MM.1S (cell line): ENCODE measurements around the gene FETUB.

ENCODE experiments used
- DNase-seq: peaks from one replicate; pipeline ENCODE4 v3.0.0-alpha.2; 2015
- H2AFZ ChIP-seq: fragments of 300-600 bp; sonication (generic); 2 replicates; pipeline ENCODE4 v1.6.0; 2016; ENCODE audit warnings: antibody characterized with exemption, low read length
- H3F3A ChIP-seq: fragments of 300-600 bp; sonication (generic); 2 replicates; pipeline ENCODE4 v1.6.1; 2016; ENCODE audit warnings: mild to moderate bottlenecking, antibody characterized with exemption, low read length, moderate library complexity, mixed read lengths; ENCODE audit not compliant: insufficient read depth
- H3K27ac ChIP-seq: fragments of 300-600 bp; sonication (generic); 2 replicates; pipeline ENCODE4 v1.5.1; 2016; ENCODE audit warnings: mild to moderate bottlenecking, low read length
- H3K27me3 ChIP-seq: fragments of 300-600 bp; sonication (generic); replicated peaks from 2 replicates; pipeline ENCODE4 v1.6.0; 2016; ENCODE audit warnings: low read length; ENCODE audit not compliant: insufficient read depth
- H3K36me3 ChIP-seq: fragments of 300-600 bp; sonication (generic); replicated peaks from 2 replicates; pipeline ENCODE4 v1.6.1; 2016; ENCODE audit warnings: mild to moderate bottlenecking, low read length, mixed read lengths; ENCODE audit not compliant: insufficient read depth
- H3K4me1 ChIP-seq: fragments of 300-600 bp; sonication (generic); 2 replicates; pipeline ENCODE4 v1.6.1; 2016; ENCODE audit warnings: low read length, mixed read lengths
- H3K4me2 ChIP-seq: fragments of 300-600 bp; sonication (generic); 2 replicates; pipeline ENCODE4 v1.6.0; 2016; ENCODE audit warnings: low read depth, low read length
- H3K4me3 ChIP-seq: fragments of 300-600 bp; sonication (generic); 2 replicates; pipeline ENCODE4 v1.5.1; 2016; ENCODE audit warnings: low read length, mixed read lengths
- H3K79me2 ChIP-seq: fragments of 300-600 bp; sonication (generic); 2 replicates; pipeline ENCODE4 v1.6.1; 2016; ENCODE audit warnings: mixed run types, low read length, mixed read lengths
- H3K9ac ChIP-seq: fragments of 300-600 bp; sonication (generic); 2 replicates; pipeline ENCODE4 v1.6.1; 2016; ENCODE audit warnings: low read length, mixed read lengths
- H3K9me2 ChIP-seq: fragments of 300-600 bp; sonication (generic); replicated peaks from 2 replicates; pipeline ENCODE4 v1.6.1; 2016; ENCODE audit warnings: mild to moderate bottlenecking, low read length, mixed read lengths; ENCODE audit not compliant: insufficient read depth
- H3K9me3 ChIP-seq: fragments of 300-600 bp; sonication (generic); replicated peaks from 2 replicates; pipeline ENCODE4 v1.6.1; 2016; ENCODE audit warnings: mild to moderate bottlenecking, low read length, mixed read lengths; ENCODE audit not compliant: insufficient read depth
- H4K20me1 ChIP-seq: fragments of 300-600 bp; sonication (generic); 2 replicates; pipeline ENCODE4 v1.6.1; 2016; ENCODE audit warnings: mild to moderate bottlenecking, low read length, moderate library complexity, mixed read lengths; ENCODE audit not compliant: insufficient read depth
- EZH2 ChIP-seq: fragments of 300-600 bp; sonication (generic); optimal IDR thresholded peaks from 2 replicates; pipeline ENCODE3; 2017; ENCODE audit warnings: low read depth, mild to moderate bottlenecking, antibody characterized with exemption, low read length, mixed read lengths
- EZH2phosphoT487 ChIP-seq: fragments of 300-600 bp; sonication (generic); IDR thresholded peaks from 2 replicates; pipeline ENCODE4 v1.6.1; 2018; ENCODE audit warnings: antibody characterized with exemption, low read length
- TF ChIP-seq, protein P1 (sequence below): fragments of 300-600 bp; sonication (generic); IDR thresholded peaks from 2 replicates; pipeline ENCODE4 v1.5.1; 2016; ENCODE audit warnings: antibody characterized with exemption, low read length, mixed read lengths

The FETUB gene

DNA sequence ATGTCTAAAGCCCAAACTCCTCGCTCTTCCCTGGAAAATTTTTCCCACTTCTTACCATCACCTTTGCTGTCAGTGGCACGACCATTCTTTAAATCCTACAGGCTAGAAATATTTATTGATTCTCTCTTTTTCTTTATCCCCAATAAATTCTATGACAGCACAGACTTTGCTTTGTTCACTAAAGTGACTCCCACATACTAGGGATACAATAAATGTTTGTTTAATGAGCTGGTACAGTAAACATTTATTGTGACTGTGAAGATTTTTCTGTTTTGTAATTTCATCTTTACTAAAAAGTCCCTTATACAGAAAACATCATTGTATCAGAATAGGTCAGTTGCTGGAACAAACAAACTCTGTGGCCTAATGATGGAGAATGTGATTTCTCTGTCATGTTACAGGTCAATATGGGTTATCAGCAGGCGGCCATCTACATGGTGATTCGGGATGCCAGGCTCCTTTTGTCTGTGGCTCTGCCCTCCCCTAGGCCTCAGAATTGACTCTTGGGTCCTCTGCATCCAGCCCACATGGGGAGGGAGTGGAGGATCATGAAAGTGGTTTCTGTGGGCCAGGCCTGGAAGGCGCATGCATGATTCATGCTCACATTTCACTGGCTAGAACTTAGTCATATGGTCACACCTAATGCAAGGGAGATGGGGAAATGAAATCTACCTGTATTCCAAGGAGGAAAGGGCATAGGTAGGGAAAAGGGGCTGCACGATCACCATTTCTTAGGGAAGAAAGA lies 54.3 kb downstream of the FETUB start:
- H3K27me3 ChIP-seq = no peaks in the 10 kb centered on the region
- no peaks in the 10 kb centered on the region for H3K9me3 ChIP-seq
- no peak overlapping the region for H3K4me3 ChIP-seq
- no peak overlapping the region for H3K4me2 ChIP-seq
- H3K27ac ChIP-seq = no peak overlapping the region
- no peaks in the 10 kb centered on the region for H3F3A ChIP-seq
- no peak overlapping the region for H3K9ac ChIP-seq
- no peak overlapping the region for H2AFZ ChIP-seq
- no peaks in the 10 kb centered on the region for H3K79me2 ChIP-seq
- H3K4me1 ChIP-seq = no peaks in the 10 kb centered on the region
- TF ChIP-seq EZH2phosphoT487 (no peak), EZH2 (no peak)
- TF ChIP-seq, protein P1, sequence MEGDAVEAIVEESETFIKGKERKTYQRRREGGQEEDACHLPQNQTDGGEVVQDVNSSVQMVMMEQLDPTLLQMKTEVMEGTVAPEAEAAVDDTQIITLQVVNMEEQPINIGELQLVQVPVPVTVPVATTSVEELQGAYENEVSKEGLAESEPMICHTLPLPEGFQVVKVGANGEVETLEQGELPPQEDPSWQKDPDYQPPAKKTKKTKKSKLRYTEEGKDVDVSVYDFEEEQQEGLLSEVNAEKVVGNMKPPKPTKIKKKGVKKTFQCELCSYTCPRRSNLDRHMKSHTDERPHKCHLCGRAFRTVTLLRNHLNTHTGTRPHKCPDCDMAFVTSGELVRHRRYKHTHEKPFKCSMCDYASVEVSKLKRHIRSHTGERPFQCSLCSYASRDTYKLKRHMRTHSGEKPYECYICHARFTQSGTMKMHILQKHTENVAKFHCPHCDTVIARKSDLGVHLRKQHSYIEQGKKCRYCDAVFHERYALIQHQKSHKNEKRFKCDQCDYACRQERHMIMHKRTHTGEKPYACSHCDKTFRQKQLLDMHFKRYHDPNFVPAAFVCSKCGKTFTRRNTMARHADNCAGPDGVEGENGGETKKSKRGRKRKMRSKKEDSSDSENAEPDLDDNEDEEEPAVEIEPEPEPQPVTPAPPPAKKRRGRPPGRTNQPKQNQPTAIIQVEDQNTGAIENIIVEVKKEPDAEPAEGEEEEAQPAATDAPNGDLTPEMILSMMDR = no peak
- H3K9me2 ChIP-seq = no peaks in the 10 kb centered on the region
- no peak for DNase-seq
- no peaks in the 10 kb centered on the region for H4K20me1 ChIP-seq
- no peaks in the 10 kb centered on the region for H3K36me3 ChIP-seq

DNA sequence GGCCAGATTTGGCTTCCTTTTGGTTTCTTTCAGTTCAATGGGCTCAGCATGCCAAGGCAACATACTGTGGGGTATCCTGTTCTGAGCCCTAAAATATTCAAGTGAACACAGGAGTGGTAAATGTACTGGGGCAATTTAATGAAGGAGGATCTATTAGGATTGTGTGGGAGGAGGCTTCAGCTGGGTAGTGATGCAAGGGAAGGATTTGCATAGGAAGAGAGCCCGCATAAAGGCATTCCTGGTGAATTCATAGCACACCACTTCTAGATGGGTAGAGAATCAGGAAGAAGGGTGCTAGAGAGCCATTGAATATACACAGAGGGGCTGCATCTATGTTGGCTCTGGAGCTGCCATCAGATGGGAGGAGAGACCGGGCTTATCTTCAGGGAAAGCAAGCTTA lies 56.3 kb downstream of the FETUB start:
- no peak for DNase-seq
- Histone ChIP-seq H3K27ac (no peak overlapping the region), H3K9me2 (no peaks in the 10 kb centered on the region), H3K4me3 (no peak overlapping the region), H3K27me3 (no peaks in the 10 kb centered on the region), H3K9me3 (no peaks in the 10 kb centered on the region), H2AFZ (no peak overlapping the region), H3K4me1 (no peaks in the 10 kb centered on the region), H3F3A (no peaks in the 10 kb centered on the region), H3K79me2 (no peaks in the 10 kb centered on the region), H3K36me3 (no peaks in the 10 kb centered on the region), H4K20me1 (no peaks in the 10 kb centered on the region), H3K9ac (no peak overlapping the region), H3K4me2 (no peak overlapping the region)
- TF ChIP-seq, protein P1 = no peak
- TF ChIP-seq EZH2 (no peak), EZH2phosphoT487 (no peak)

DNA sequence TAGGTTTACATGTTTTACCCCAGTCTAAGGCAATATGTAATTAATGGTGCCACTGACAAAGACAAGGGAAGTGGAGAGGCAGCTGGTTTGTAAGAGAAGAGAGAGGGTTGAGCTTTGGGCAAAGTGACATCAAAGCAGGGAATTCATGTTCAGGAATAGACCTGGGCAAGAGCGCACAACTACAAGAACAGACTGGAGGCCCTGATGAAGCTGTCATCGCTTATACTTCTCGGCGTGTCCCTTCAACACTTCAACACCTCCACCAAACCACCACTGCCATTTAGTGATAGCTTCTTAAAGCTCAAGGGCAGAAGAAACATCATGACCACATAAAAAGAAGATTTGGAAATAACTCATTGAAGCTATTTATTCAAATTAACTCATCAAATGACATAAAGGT lies 57.3 kb downstream of the FETUB start:
- TF ChIP-seq EZH2phosphoT487 (no peak), EZH2 (no peak)
- TF ChIP-seq, protein P1 = no peak
- no peaks in the 10 kb centered on the region for H3K27me3 ChIP-seq
- no peaks in the 10 kb centered on the region for H3K36me3 ChIP-seq
- no peak overlapping the region for H3K27ac ChIP-seq
- H3F3A ChIP-seq = no peaks in the 10 kb centered on the region
- no peak for DNase-seq
- H3K9me2 ChIP-seq = no peaks in the 10 kb centered on the region
- H3K9me3 ChIP-seq = no peaks in the 10 kb centered on the region
- H3K4me1 ChIP-seq = no peaks in the 10 kb centered on the region
- H3K79me2 ChIP-seq = no peaks in the 10 kb centered on the region
- no peak overlapping the region for H3K4me3 ChIP-seq
- no peak overlapping the region for H2AFZ ChIP-seq
- H4K20me1 ChIP-seq = no peaks in the 10 kb centered on the region
- no peak overlapping the region for H3K4me2 ChIP-seq
- no peak overlapping the region for H3K9ac ChIP-seq
